OCI-LY7 (cell line): Measurements from ENCODE around the gene ATAD1.

Experiments used
- CTCF ChIP-seq: fragments of 200-600 bp; sonication (generic); conservative IDR thresholded peaks from 2 replicates; pipeline ENCODE4 v1.5.1; 2014; ENCODE audit warnings: mild to moderate bottlenecking, antibody characterized with exemption, low read length, moderate library complexity, mixed read lengths
- EZH2phosphoT487 ChIP-seq: fragments of 200-600 bp; sonication (generic); IDR thresholded peaks from 2 replicates; pipeline ENCODE4 v1.6.1; 2018; ENCODE audit warnings: low read depth, borderline replicate concordance, mild to moderate bottlenecking, mixed run types, antibody characterized with exemption, low read length, moderate library complexity, mixed read lengths

DNA sequence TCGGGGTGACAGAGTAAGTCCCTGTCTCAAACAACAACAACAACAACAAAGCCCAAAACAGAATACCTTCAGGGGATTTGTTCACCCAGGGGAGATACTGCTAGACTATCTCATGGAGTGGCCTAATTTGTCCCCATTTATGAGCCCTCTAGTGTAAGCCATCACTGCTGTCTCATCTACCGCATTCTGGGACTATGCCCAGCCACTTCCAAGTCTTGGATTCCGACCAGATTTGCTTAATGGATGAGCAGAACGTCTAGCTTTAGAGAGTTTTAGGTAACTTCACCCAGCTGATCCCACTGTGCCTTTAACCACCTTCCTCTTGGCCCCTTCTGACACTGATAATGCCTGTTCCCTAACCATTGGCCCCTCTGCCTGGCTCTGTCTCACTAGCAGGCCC is 111.3 kb downstream of the ATAD1 start:
- TF ChIP-seq CTCF (no peak), EZH2phosphoT487 (no peak)
